GM18505 (cell line): ENCODE results near the gene RPS18.

Experiments
- ATAC-seq: cut with Tn5 transposase; IDR thresholded peaks from one replicate; pipeline ENCODE4 v1.9.1; 2021; ENCODE audit not compliant: unreplicated experiment
- POLR2A ChIP-seq: IDR thresholded peaks from 4 replicates; pipeline ENCODE4 v1.6.1; 2011; ENCODE audit warnings: borderline replicate concordance; ENCODE audit not compliant: insufficient read depth, insufficient read length; ENCODE audit errors: extremely low read depth

RPS18 gene

DNA sequence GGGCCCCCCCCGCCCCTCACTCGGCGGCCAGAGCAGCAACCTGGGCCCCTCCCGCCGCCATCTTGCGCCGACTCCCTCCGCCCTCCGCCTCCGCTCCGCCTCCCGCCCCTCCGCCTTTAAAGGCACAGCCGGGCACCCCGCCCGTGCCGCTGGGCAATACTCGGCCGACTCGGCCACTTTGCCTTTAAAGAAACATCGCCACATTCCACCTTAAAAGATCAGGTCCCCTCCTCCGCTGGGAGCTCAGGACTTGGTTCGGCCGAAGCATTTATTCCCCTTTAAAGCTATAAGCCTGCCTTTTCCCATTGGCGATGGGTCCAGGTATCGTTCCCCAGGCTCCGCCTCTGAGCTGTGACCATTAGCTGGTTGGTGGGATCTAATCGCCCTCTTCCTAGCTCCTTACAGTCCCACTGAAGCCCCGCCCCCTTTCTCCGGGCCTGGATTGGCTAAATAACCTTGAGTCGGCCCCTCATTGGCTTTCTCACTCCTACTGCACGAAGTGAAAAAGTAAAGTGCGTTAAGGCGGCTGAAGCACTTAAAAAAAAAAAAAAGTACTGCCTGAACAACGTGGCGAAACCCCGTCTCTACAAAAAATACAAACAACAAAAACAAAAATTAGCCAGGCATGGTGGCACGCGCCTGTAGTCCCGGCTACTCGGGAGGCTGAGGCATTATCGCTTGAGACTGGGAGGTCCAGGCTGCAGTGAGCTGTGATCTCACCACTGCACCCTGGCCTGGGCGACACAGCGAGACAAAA is 46.0 kb downstream of the RPS18 start, which contains the start of gene ZBTB22:
Gene ZBTB22 (minus strand): TSS at position 76 of the 757 bp plus-strand sequence. CDS start 828 bp downstream, outside the sequence.
- TF ChIP-seq POLR2A: peak; percentile 65
- peak; percentile 42 for ATAC-seq

DNA sequence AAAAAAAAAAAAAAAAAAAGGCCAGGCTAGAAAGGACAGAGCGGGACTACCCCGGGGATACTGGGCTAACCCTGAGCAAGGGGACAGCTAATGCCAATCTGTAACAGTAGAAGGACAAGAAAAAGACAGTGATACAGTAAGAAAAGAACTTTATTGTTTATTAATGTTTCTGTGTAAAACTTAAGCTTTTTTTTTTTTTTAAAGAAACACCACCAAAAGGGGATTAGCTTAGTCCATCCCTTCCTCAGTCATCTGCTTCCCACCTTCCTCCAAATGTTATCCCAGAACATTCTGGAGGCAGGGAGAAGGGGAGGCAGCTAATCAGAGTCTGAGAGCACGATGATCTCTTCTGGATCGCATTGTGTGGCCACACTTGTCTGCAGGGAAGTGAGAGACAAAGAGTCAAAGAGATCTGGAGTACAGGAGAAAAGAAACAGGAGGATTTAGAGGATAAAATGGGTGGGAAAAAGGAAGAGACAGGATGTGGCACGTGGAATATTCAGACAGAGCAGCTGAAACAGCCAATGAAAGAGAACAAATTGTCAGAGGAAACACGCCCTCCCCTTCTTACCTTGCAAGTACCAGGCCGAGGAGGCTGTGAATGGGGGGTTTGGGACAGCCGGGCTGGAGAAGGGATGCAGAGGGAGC is 46.7 kb downstream of the RPS18 start:
- TF ChIP-seq POLR2A: no peak

DNA sequence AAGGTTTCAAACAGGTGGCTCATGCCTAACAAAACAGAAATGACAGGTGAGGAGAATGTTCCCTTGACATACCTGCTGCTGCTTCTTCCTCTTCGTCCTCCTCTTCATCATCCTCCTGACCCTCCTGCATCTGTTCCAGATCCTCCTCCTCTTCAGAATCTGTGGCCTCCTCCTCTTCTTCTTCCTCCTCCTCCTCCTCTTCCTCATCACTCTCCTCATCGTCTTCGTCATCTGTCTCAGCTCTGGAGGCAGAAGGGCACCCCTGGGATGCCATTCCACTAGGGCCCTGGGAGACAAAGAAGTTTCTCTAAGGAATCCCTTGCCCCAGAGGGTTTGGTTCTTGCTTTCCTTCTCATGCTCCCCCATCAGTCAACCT is 48.1 kb downstream of the RPS18 start:
- TF ChIP-seq POLR2A: no peak
- no peak for ATAC-seq

More for the DNA sequence above, 46.7 kb downstream of the RPS18 start:
- ATAC-seq: no peak

DNA sequence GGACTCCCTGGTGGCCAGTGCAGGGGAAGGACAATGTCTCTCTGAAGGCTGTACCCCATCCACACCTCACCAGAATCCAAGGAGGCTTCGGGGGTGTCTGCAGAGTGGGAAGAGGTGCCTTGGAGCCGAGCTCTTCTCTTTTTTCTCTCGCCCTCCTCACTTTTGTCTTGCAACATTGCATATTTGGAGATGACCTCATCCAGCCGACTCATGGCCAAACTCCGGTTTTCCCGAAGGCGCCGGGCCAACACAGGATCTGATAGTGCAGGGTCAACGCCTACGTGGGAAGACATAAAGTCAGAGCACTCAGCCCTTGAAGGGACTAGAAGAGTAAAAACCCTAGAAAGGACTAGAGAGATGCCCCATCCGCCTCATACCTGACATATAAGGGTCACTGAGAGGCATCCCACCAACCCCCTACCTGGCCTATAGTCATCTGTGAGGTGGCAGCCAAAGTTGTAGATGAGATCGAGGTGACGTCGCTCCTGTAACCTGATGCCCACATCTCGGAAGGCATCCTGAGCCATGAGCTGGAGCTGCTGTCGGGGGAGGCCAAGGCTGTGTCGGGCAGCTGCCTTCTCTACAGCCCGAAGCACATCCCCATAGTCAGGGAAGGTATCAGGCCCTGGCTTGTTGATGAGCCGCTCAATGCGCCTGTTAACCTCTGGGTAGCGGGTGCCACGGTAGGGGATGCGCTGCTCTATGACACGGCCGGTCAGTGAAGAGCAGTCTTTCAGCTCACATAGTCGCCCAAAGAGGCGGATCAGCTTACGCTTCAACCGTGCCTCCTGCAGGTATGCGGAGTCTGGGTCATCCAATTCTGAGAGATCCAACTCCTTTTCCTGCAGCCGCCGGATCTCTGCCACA is 48.7 kb downstream of the RPS18 start:
- TF ChIP-seq POLR2A: no peak
- no peak for ATAC-seq

DNA sequence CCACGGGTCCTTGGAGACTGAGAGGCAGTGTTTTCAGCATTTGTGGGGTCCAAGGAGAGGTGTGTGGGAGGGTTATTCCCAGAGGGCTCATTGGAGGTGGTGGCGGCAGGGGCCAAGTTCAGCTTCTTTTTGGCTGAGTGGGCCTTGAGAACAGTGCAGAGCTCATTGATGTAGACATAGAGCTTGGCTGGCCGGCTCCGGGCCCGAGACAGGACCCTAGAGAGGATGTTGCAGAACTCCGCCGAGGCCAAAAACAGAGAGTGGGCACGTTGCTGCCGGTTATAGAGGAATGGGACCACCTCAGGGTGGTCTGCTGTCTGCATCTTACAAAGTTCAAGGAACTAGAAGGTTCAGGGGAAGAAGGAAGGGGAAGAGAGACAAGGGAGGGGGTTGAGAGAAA is 49.4 kb downstream of the RPS18 start:
- ATAC-seq: no peak
- no peak for TF ChIP-seq POLR2A

DNA sequence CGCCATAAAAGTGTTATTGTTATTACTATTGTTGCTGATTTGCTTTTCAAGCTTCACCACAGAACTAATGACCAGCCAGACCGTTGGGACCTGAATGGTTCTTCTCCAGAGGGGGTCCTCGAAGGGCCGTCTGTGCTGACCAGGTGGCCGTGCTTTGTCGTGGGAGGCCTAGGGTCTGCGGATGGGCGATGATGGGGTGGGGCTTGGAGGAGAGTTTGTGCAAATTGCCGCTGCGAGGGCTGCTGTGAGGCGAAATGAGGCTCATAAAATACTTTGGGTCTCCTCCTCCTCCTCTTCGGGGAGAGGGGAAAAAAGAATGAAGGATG is 51.7 kb downstream of the RPS18 start:
- peak; percentile 4 for ATAC-seq

DNA sequence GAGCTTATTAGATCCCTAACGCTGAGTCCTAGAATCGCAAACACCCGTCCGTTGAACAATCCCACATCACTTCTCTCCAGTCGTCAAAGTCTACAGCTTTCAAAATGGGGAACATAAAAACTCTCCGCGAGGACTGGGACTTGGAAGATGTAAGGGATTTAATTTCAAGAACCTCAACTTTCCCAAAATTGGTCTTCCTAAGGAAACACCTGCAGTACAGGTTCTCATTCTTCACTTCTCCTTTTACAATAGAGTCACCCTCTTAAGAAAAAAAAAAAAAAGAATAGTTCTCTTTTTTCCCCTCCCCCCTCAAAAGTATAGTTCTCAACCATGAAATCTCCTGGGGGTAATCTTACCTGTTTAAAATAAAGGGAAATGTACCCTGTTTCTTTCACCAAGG is 52.2 kb downstream of the RPS18 start:
- TF ChIP-seq POLR2A: no peak
- no peak for ATAC-seq

More for the DNA sequence above, 51.7 kb downstream of the RPS18 start:
- no peak for TF ChIP-seq POLR2A
